CD4-positive, CD25-positive, alpha-beta regulatory T cell (primary cell): ENCODE results near the gene CACNA2D3. TPM values are rescaled to one million over a fixed set of nuclear protein-coding genes. Genes with fewer than 3 reads are reported as not detected.

Experiments
- ATAC-seq, 2 donors: fragments of 150-1000 bp; cut with Tn5 transposase; one replicate each; pipeline ENCODE4 v1.10.0; 2021; ENCODE audit warnings: low read depth in 2 of 2, moderate number of reproducible peaks in 2 of 2, moderate library complexity in 1 of 2
- DNase-seq, 3 donors: peaks; one replicate each; pipeline versions ENCODE4 v3.0.0 to v3.0.0-alpha.2; 2012 to 2022; ENCODE audit warnings: mixed read lengths in 1 of 3
- H3K27ac ChIP-seq: one replicate; pipeline ENCODE4 v1.7.0; 2013; ENCODE audit warnings: mild to moderate bottlenecking, low read length; ENCODE audit not compliant: insufficient read depth, poor library complexity, severe bottlenecking
- H3K27me3 ChIP-seq: one replicate; pipeline ENCODE4 v1.7.0; 2013; ENCODE audit warnings: low read length; ENCODE audit not compliant: control insufficient read depth, insufficient read depth
- H3K36me3 ChIP-seq: one replicate; pipeline ENCODE4 v1.7.0; 2013; ENCODE audit warnings: mild to moderate bottlenecking, low read length, moderate library complexity; ENCODE audit not compliant: control insufficient read depth, insufficient read depth
- H3K4me1 ChIP-seq: 2 replicates; pipeline ENCODE4 v1.7.0; 2013; ENCODE audit warnings: mild to moderate bottlenecking, low read length; ENCODE audit not compliant: insufficient read depth, control insufficient read depth, poor library complexity, severe bottlenecking
- H3K4me3 ChIP-seq: one replicate; pipeline ENCODE4 v1.7.0; 2013; ENCODE audit warnings: low read depth, mild to moderate bottlenecking, low read length, moderate library complexity
- H3K9me3 ChIP-seq, 2 experiments: 1 replicate in 1 of 2; 2 replicates in 1 of 2; pipeline ENCODE4 v1.7.0; 2013; ENCODE audit warnings: low read length in 2 of 2, mild to moderate bottlenecking in 1 of 2, moderate library complexity in 1 of 2; ENCODE audit not compliant: control insufficient read depth in 2 of 2
- H3K27ac Mint-ChIP-seq, 3 donors: one replicate each; pipeline ENCODE4 v1.8.0; 2020 to 2022; ENCODE audit warnings: mild to moderate bottlenecking in 3 of 3, mixed read lengths in 3 of 3, moderate library complexity in 2 of 3
- H3K27me3 Mint-ChIP-seq: one replicate; pipeline ENCODE4 v1.8.0; 2022; ENCODE audit warnings: mild to moderate bottlenecking, mixed read lengths
- H3K36me3 Mint-ChIP-seq: one replicate; pipeline ENCODE4 v1.8.0; 2020; ENCODE audit warnings: mixed read lengths
- H3K4me1 Mint-ChIP-seq, 4 donors: one replicate each; pipeline ENCODE4 v1.8.0; 2020 to 2022; ENCODE audit warnings: mixed read lengths in 4 of 4, mild to moderate bottlenecking in 1 of 4
- H3K4me3 Mint-ChIP-seq, 4 donors: one replicate each; pipeline ENCODE4 v1.8.0; 2020 to 2022; ENCODE audit warnings: mild to moderate bottlenecking in 4 of 4, mixed read lengths in 4 of 4, moderate library complexity in 3 of 4
- H3K9me3 Mint-ChIP-seq, 7 donors: one replicate each; pipeline ENCODE4 v1.8.0; 2020 to 2022; ENCODE audit warnings: mixed read lengths in 7 of 7, mild to moderate bottlenecking in 3 of 7, moderate library complexity in 2 of 7
- polyA plus RNA-seq, 4 donors: library from polyadenylated mRNA; unstranded; fragments of 300-500 nt; fragmentation: Illumina TruSeq; gene quantifications; one replicate each; pipeline ENCODE4 v1.2.3, GENCODE V29; 2021
- total RNA-seq: library from RNA; stranded (reverse); gene quantifications from one replicate; pipeline ENCODE4 v1.2.3, GENCODE V29; 2022

Gene CACNA2D3
- total and polyA plus RNA-seq, 5 donors from 2014 or later, result not detected

DNA sequence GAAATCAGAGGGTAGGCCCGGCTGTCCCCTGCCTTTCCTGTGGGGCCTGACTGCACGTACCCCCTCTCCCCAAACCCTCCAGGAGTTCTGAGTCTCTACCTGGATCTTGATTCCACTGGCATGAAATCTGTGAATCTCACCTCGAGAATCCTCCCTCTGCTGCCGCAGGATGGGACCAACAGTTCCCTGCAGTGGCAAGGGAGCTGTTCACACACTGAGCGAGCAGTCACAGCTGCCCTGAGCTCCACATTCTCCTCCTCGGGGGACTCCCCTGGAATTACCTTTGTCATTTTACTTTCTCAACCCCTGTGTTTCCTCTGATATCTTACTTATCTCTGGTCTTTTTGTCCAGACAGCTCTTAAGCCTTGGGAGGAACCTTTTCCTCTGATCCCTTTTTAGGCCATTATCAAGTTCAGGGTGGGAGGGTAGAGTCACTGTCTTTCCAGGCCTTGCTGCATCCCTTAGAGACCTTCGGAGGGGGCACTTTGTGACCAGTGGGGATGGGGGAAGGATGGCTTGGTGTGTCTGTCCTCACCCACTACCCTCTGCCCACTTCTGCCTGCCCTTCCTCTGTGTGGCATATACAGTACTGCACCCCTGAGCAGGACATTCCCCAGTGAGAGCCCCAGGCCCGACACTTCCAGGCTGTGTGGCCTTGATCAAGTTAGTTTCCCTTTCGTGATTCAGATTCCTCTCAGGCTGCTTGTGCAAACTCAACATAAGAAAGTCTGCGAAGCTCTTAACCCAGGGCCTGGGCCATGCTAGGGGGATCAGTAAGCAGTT is 42.0 kb downstream of the CACNA2D3 start:
- Mint-ChIP-seq H3K27me3 (peaks cover 7% of the 10 kb centered on the region), H3K4me3 (no peak overlapping the region), H3K27ac (no peak overlapping the region), H3K4me1 (no peaks in the 10 kb centered on the region), H3K9me3 (peaks cover 0 to 4% (median 0%) of the 10 kb centered on the region in 7 donors), H3K36me3 (no peaks in the 10 kb centered on the region)
- no peaks in the 10 kb centered on the region for H3K36me3 ChIP-seq
- H3K27me3 ChIP-seq, result no peaks in the 10 kb centered on the region
- H3K4me1 ChIP-seq, result no peaks in the 10 kb centered on the region
- H3K27ac ChIP-seq, result no peak overlapping the region
- DNase-seq (no peak), ATAC-seq (no peak)
- H3K9me3 ChIP-seq, result no peaks in the 10 kb centered on the region
- H3K4me3 ChIP-seq, result no peak overlapping the region

DNA sequence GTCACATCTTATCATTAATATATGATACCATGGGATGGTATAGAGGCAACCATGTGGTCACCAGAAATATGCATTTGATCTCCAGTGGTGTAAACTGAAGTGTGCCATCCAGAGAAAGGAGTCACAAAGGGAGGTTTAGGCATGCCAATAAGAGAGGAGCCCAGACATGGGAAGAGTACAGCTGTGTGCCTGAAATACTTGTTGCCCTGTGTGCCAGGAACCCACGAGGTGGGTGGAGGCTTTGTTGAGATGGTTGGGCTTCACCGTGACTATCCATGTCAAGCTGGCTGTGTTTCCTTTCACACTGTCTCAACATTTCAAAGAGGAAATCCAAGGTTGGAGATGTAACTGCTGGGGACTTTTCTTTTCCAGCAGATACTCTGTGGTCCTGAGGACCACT is 43.5 kb downstream of the CACNA2D3 start:
- Mint-ChIP-seq H3K9me3 (peaks cover 0 to 2% (median 0%) of the 10 kb centered on the region in 7 donors), H3K4me3 (no peak overlapping the region), H3K27ac (no peak overlapping the region), H3K36me3 (no peaks in the 10 kb centered on the region), H3K4me1 (no peaks in the 10 kb centered on the region), H3K27me3 (peaks cover 7% of the 10 kb centered on the region)
- H3K36me3 ChIP-seq, result no peaks in the 10 kb centered on the region
- H3K27ac ChIP-seq, result no peak overlapping the region
- DNase-seq (no peak), ATAC-seq (no peak)
- no peak overlapping the region for H3K4me3 ChIP-seq
- H3K4me1 ChIP-seq, result no peaks in the 10 kb centered on the region
- H3K9me3 ChIP-seq, result no peaks in the 10 kb centered on the region
- H3K27me3 ChIP-seq, result no peaks in the 10 kb centered on the region

DNA sequence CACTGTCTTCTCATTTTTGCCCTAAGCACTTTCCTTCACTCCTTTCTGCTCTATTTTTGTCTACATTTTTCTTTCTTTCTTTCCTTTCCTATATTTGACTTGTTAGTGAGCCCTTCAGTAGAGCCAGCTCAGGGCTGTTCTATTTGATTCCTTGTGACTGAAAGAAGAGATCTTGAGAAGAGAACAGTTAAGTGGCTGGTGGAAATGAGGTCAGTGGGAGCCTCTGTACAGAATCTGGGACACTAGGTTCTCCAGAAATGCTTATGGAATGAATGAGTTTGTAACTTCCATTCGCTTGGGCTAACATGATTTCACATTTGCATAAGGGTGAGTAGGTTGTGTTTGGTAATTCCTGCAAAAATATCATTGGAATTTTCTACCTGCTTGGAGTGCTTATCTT is 45.6 kb downstream of the CACNA2D3 start:
- Mint-ChIP-seq H3K4me1 (no peaks in the 10 kb centered on the region), H3K36me3 (no peaks in the 10 kb centered on the region), H3K27ac (no peak overlapping the region)

DNA sequence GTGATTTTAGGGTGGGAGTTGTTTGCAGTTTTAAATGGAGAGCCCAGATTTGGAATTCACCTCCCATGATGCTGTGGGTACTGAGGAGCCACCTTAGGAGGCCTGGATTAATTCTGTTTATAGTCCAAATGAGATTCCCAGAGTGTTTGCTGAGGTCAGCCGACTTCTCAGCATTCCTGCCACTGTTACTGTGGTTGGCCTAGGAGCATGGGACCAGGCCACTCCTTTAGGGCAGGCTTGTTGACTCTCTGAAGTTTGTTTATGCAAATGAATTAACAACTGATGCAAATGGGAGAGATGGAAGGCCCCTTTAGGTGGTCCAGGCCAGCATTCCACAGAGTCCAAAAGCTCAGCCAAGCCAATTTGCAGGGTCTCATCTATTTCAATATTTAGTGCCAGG is 46.1 kb downstream of the CACNA2D3 start:
- DNase-seq (no peak), ATAC-seq (no peak)
- Mint-ChIP-seq H3K9me3 (peaks cover 0 to 2% (median 0%) of the 10 kb centered on the region in 7 donors), H3K27ac (no peak overlapping the region), H3K4me3 (no peak overlapping the region), H3K27me3 (peaks cover 7% of the 10 kb centered on the region), H3K36me3 (no peaks in the 10 kb centered on the region), H3K4me1 (no peaks in the 10 kb centered on the region)
- Histone ChIP-seq H3K27me3 (no peaks in the 10 kb centered on the region), H3K4me3 (no peak overlapping the region), H3K27ac (no peak overlapping the region), H3K36me3 (no peaks in the 10 kb centered on the region), H3K9me3 (no peaks in the 10 kb centered on the region), H3K4me1 (no peaks in the 10 kb centered on the region)

More for the DNA sequence above, 45.6 kb downstream of the CACNA2D3 start:
- H3K9me3 Mint-ChIP-seq, result peaks cover 0 to 2% (median 0%) of the 10 kb centered on the region in 7 donors
- Histone ChIP-seq H3K9me3 (no peaks in the 10 kb centered on the region), H3K4me3 (no peak overlapping the region), H3K27ac (no peak overlapping the region), H3K4me1 (no peaks in the 10 kb centered on the region), H3K36me3 (no peaks in the 10 kb centered on the region), H3K27me3 (no peaks in the 10 kb centered on the region)
- DNase-seq (no peak), ATAC-seq (no peak)
- H3K4me3 Mint-ChIP-seq, result no peak overlapping the region
- peaks cover 7% of the 10 kb centered on the region for H3K27me3 Mint-ChIP-seq

DNA sequence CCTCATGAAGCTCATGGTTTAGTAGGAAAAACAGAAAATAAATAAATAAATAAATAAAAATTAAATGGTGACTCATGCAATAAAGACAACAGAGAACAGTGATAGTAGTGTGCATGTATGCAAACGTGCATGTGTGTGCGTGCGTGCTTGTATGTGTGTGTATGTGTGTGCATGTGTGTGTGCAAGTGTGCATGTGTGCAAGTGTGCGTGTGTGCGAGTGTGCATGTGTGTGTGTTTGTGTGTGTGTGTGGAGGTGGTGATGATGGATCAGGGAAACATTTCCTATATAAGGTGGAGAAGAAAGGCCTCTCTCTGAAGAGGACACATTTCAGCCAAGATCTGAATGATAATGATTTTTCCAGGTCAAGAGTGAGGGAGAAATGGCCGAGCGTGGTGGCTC is 47.2 kb downstream of the CACNA2D3 start:
- no peak overlapping the region for H3K4me3 ChIP-seq
- no peaks in the 10 kb centered on the region for H3K4me1 ChIP-seq
- DNase-seq (no peak), ATAC-seq (no peak)
- Mint-ChIP-seq H3K27me3 (peaks cover 7% of the 10 kb centered on the region), H3K9me3 (peaks cover 0 to 2% (median 0%) of the 10 kb centered on the region in 7 donors), H3K27ac (no peak overlapping the region), H3K4me1 (no peaks in the 10 kb centered on the region), H3K4me3 (no peak overlapping the region), H3K36me3 (no peaks in the 10 kb centered on the region)
- H3K9me3 ChIP-seq, result no peaks in the 10 kb centered on the region
- no peak overlapping the region for H3K27ac ChIP-seq
- no peaks in the 10 kb centered on the region for H3K27me3 ChIP-seq
- H3K36me3 ChIP-seq, result no peaks in the 10 kb centered on the region

DNA sequence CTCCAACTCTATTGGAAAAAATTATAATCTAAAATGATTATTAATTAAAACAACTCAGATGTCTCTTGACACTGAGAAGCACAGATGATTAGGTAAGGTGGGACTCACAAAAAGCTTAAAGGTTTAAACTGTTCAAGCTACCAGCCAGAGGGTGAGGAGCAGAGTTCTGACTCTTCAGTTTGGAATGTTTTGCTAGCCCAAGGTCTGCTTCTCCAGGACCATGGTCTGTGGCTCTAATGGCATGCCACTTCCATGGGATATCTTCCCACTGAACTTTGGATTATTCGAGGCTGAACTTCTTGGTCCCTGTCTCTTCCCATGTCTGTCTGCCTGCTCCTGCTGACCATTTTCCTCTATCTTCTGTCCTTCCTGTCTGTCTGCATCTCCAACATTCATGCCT is 49.2 kb downstream of the CACNA2D3 start:
- Mint-ChIP-seq H3K4me3 (no peak overlapping the region), H3K27me3 (peaks cover 7% of the 10 kb centered on the region), H3K36me3 (no peaks in the 10 kb centered on the region), H3K9me3 (peaks cover 0 to 2% (median 0%) of the 10 kb centered on the region in 7 donors), H3K27ac (no peak overlapping the region), H3K4me1 (no peaks in the 10 kb centered on the region)
- Histone ChIP-seq H3K4me1 (no peaks in the 10 kb centered on the region), H3K27me3 (no peaks in the 10 kb centered on the region), H3K9me3 (no peaks in the 10 kb centered on the region), H3K4me3 (no peak overlapping the region), H3K36me3 (no peaks in the 10 kb centered on the region), H3K27ac (no peak overlapping the region)
- DNase-seq, result no peak
- no peak for ATAC-seq

GRCh38 chr3:54171951-54172350 is 49.6 kb downstream of the CACNA2D3 start:
- H3K4me1 Mint-ChIP-seq, result no peaks in the 10 kb centered on the region
- DNase-seq (no peak), ATAC-seq (no peak)
- H3K9me3 Mint-ChIP-seq, result peaks cover 0 to 5% (median 0%) of the 10 kb centered on the region in 7 donors
- Histone ChIP-seq H3K36me3 (no peaks in the 10 kb centered on the region), H3K27me3 (no peaks in the 10 kb centered on the region), H3K9me3 (no peaks in the 10 kb centered on the region), H3K4me3 (no peak overlapping the region), H3K4me1 (no peaks in the 10 kb centered on the region), H3K27ac (no peak overlapping the region)
- no peaks in the 10 kb centered on the region for H3K36me3 Mint-ChIP-seq
- peaks cover 7% of the 10 kb centered on the region for H3K27me3 Mint-ChIP-seq
- H3K4me3 Mint-ChIP-seq, result no peak overlapping the region
- H3K27ac Mint-ChIP-seq, result no peak overlapping the region

DNA sequence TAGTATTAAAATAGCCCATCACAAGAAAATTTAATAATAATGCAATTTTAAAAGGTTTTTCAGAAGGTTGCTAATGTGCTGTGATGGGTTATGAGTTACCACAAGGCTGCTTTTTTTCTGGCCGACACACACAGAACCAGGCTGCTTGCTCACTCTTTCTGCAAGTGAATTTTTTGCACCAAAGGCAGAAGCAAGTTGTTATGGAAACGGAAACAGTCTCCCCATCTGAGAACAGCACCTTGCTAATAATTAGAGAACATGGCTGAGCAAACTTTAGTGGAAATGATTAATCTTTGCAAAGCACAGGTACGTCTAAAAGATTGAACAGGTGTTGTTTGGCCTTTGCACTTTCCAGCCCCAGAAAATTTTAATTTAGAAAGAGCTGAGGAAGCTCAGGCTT is 51.0 kb downstream of the CACNA2D3 start:
- Mint-ChIP-seq H3K36me3 (no peaks in the 10 kb centered on the region), H3K27ac (no peak overlapping the region), H3K4me1 (no peaks in the 10 kb centered on the region), H3K4me3 (no peak overlapping the region), H3K9me3 (peaks cover 0 to 3% (median 0%) of the 10 kb centered on the region in 7 donors), H3K27me3 (no peaks in the 10 kb centered on the region)
- H3K4me1 ChIP-seq, result no peaks in the 10 kb centered on the region
- H3K27me3 ChIP-seq, result no peaks in the 10 kb centered on the region
- H3K4me3 ChIP-seq, result no peak overlapping the region
- H3K36me3 ChIP-seq, result no peaks in the 10 kb centered on the region
- no peaks in the 10 kb centered on the region for H3K9me3 ChIP-seq
- no peak for ATAC-seq
- H3K27ac ChIP-seq, result no peak overlapping the region
- DNase-seq, result no peak
